Fibroblast of villous mesenchyme (primary cell): ENCODE measurements around the gene ERICH2. TPM values are rescaled to one million over a fixed set of nuclear protein-coding genes. Genes with fewer than 3 reads are reported as not detected.

Experiments
- DNase-seq: peaks from one replicate; pipeline ENCODE4 v3.0.0-alpha.2; 2010; ENCODE audit warnings: low read depth
- H3K4me3 ChIP-seq: 2 replicates; pipeline ENCODE4 v1.5.1; 2011; ENCODE audit warnings: low read depth, mild to moderate bottlenecking, low read length
- CTCF ChIP-seq: IDR thresholded peaks from 2 replicates; pipeline ENCODE4 v1.5.1; 2012; ENCODE audit warnings: low read depth, mild to moderate bottlenecking, low read length; ENCODE audit not compliant: insufficient read depth
- total RNA-seq: library from RNA; depleted of rRNA; stranded (reverse); fragments of >200 nt; gene quantifications from 2 replicates; pipeline ENCODE4 v1.2.3, GENCODE V29; 2012

ERICH2 gene
- total RNA-seq, 1 donor = not detected

GRCh38 chr2:170762760-170763159 is 7.4 kb upstream of the ERICH2 start:
- H3K4me3 ChIP-seq = no peak overlapping the region
- no peak for TF ChIP-seq CTCF
- no peak for DNase-seq

- DNase-seq = no peak
- H3K4me3 ChIP-seq = no peak overlapping the region
- no peak for TF ChIP-seq CTCF
Measured at GRCh38 chr2:170763232-170763631, 6.9 kb upstream of the ERICH2 start.

GRCh38 chr2:170764880-170765261 is 5.3 kb upstream of the ERICH2 start:
- H3K4me3 ChIP-seq = no peak overlapping the region
- TF ChIP-seq CTCF = no peak
- no peak for DNase-seq

- TF ChIP-seq CTCF = no peak
- no peak for DNase-seq
- H3K4me3 ChIP-seq = no peak overlapping the region
Measured at GRCh38 chr2:170766693-170767092, 3.5 kb upstream of the ERICH2 start.

- peak; percentile 40 for DNase-seq
- peak overlapping the region; percentile 77 for H3K4me3 ChIP-seq
- no peak for TF ChIP-seq CTCF
Measured at GRCh38 chr2:170770606-170771420, 635 bp downstream of the ERICH2 start.

GRCh38 chr2:170771421-170771937 is 1.3 kb downstream of the ERICH2 start:
- no peak for TF ChIP-seq CTCF
- DNase-seq = peak; percentile 1
- peak overlapping the region; percentile 77 for H3K4me3 ChIP-seq

GRCh38 chr2:170772295-170772694 is 2.1 kb downstream of the ERICH2 start:
- DNase-seq = no peak
- H3K4me3 ChIP-seq = no peak overlapping the region
- no peak for TF ChIP-seq CTCF
